DOHH2 (cell line): ENCODE results near the gene TTI1.
"Not testable (repeated sequence)": the region's sequence is repeated elsewhere in the genome, so short reads cannot be mapped to it uniquely, and the experiment has no call there.

Source experiments
- H3F3A ChIP-seq: fragments of 200-600 bp; sonication (generic), shearing (Covaris generic); 2 replicates; pipeline ENCODE4 v1.6.0; 2016; ENCODE audit warnings: antibody characterized with exemption, mild to moderate bottlenecking; ENCODE audit not compliant: control insufficient read depth, insufficient read depth
- H3K27ac ChIP-seq: fragments of 200-600 bp; sonication (generic); 2 replicates; pipeline ENCODE4 v1.5.1; 2014; ENCODE audit warnings: low read depth, mild to moderate bottlenecking, low read length, moderate library complexity
- H3K27me3 ChIP-seq: fragments of 200-600 bp; sonication (generic); 2 replicates; pipeline ENCODE4 v1.6.1; 2014; ENCODE audit warnings: mild to moderate bottlenecking, low read length, mixed read lengths; ENCODE audit not compliant: control insufficient read depth
- H3K36me3 ChIP-seq: fragments of 200-600 bp; sonication (generic); 2 replicates; pipeline ENCODE4 v1.6.1; 2014; ENCODE audit warnings: mild to moderate bottlenecking, low read length, moderate library complexity, mixed read lengths; ENCODE audit not compliant: control insufficient read depth
- H3K4me1 ChIP-seq: fragments of 200-600 bp; sonication (generic); 2 replicates; pipeline ENCODE4 v1.6.1; 2014; ENCODE audit warnings: mild to moderate bottlenecking, low read length, mixed read lengths; ENCODE audit not compliant: control insufficient read depth
- H3K4me2 ChIP-seq: fragments of 200-600 bp; sonication (generic); 2 replicates; pipeline ENCODE4 v1.6.0; 2014; ENCODE audit warnings: mild to moderate bottlenecking, low read length, moderate library complexity
- H3K4me3 ChIP-seq: fragments of 200-600 bp; sonication (generic); 2 replicates; pipeline ENCODE4 v1.5.1; 2014; ENCODE audit warnings: mild to moderate bottlenecking, low read length, mixed read lengths
- H3K79me2 ChIP-seq: fragments of 200-600 bp; sonication (generic); 2 replicates; pipeline ENCODE4 v1.6.1; 2014; ENCODE audit warnings: mild to moderate bottlenecking, low read length, mixed read lengths; ENCODE audit not compliant: control insufficient read depth
- H3K9me2 ChIP-seq: fragments of 200-600 bp; sonication (generic); replicated peaks from 2 replicates; pipeline ENCODE4 v1.6.1; 2014; ENCODE audit warnings: mild to moderate bottlenecking, low read length, mixed read lengths; ENCODE audit not compliant: control insufficient read depth
- H3K9me3 ChIP-seq: fragments of 200-600 bp; sonication (generic); 2 replicates; pipeline ENCODE4 v1.6.1; 2014; ENCODE audit warnings: antibody characterized with exemption, low read length, mixed read lengths; ENCODE audit not compliant: control insufficient read depth, insufficient read depth
- H4K20me1 ChIP-seq: fragments of 200-600 bp; sonication (generic); 2 replicates; pipeline ENCODE4 v1.6.0; 2014; ENCODE audit warnings: low read depth, mild to moderate bottlenecking, antibody characterized with exemption, low read length, moderate library complexity; ENCODE audit not compliant: control insufficient read depth, insufficient read depth
- CTCF ChIP-seq: fragments of 200-600 bp; sonication (generic); IDR thresholded peaks from one replicate; pipeline ENCODE4 v1.5.1; 2014; ENCODE audit warnings: antibody characterized with exemption, mild to moderate bottlenecking, low read depth, low read length; ENCODE audit not compliant: poor library complexity, severe bottlenecking
- EZH2phosphoT487 ChIP-seq: fragments of 200-600 bp; sonication (generic); IDR thresholded peaks from 2 replicates; pipeline ENCODE4 v1.6.1; 2017; ENCODE audit warnings: borderline replicate concordance, mild to moderate bottlenecking, antibody characterized with exemption, low read length, moderate library complexity, mixed read lengths

The TTI1 gene

GRCh38 chr20:37969949-37970855, 63.1 kb downstream of the TTI1 start:
- H3K79me2 ChIP-seq = no peaks in the 10 kb centered on the region
- TF ChIP-seq EZH2phosphoT487 (no peak), CTCF (no peak)
- H3K27me3 ChIP-seq = peaks cover 5% of the 10 kb centered on the region
- no peaks in the 10 kb centered on the region for H3F3A ChIP-seq
- no peaks in the 10 kb centered on the region for H3K36me3 ChIP-seq
- H3K9me2 ChIP-seq = no peaks in the 10 kb centered on the region
- no peaks in the 10 kb centered on the region for H3K9me3 ChIP-seq
- H3K4me2 ChIP-seq = no peak overlapping the region
- no peak overlapping the region for H3K4me3 ChIP-seq
- H3K27ac ChIP-seq = no peak overlapping the region
- H3K4me1 ChIP-seq = no peaks in the 10 kb centered on the region
- H4K20me1 ChIP-seq = no peaks in the 10 kb centered on the region

GRCh38 chr20:37968841-37969401, 64.3 kb downstream of the TTI1 start:
- Histone ChIP-seq H4K20me1 (no peaks in the 10 kb centered on the region), H3K9me2 (no peaks in the 10 kb centered on the region), H3K9me3 (no peaks in the 10 kb centered on the region), H3F3A (no peaks in the 10 kb centered on the region), H3K4me3 (no peak overlapping the region), H3K79me2 (no peaks in the 10 kb centered on the region), H3K4me1 (no peaks in the 10 kb centered on the region), H3K27me3 (peaks cover 5% of the 10 kb centered on the region), H3K4me2 (no peak overlapping the region), H3K36me3 (no peaks in the 10 kb centered on the region), H3K27ac (no peak overlapping the region)
- no peak for TF ChIP-seq CTCF
- no peak for TF ChIP-seq EZH2phosphoT487

- H4K20me1 ChIP-seq, H3F3A ChIP-seq, H3K27me3 ChIP-seq, H3K4me1 ChIP-seq, H3K27ac ChIP-seq, H3K9me2 ChIP-seq, H3K79me2 ChIP-seq, H3K9me3 ChIP-seq, H3K36me3 ChIP-seq, H3K4me2 ChIP-seq, H3K4me3 ChIP-seq: not testable (repeated sequence)
Measured at GRCh38 chr20:37963483-37963882, 69.8 kb downstream of the TTI1 start.

GRCh38 chr20:37961066-37961465, 72.2 kb downstream of the TTI1 start:
- no peak overlapping the region for H3K4me2 ChIP-seq
- no peaks in the 10 kb centered on the region for H4K20me1 ChIP-seq
- H3K79me2 ChIP-seq = no peaks in the 10 kb centered on the region
- no peak overlapping the region for H3K4me3 ChIP-seq
- no peaks in the 10 kb centered on the region for H3K9me2 ChIP-seq
- H3K27me3 ChIP-seq = peaks cover 11% of the 10 kb centered on the region
- no peaks in the 10 kb centered on the region for H3K4me1 ChIP-seq
- no peaks in the 10 kb centered on the region for H3F3A ChIP-seq
- no peak overlapping the region for H3K27ac ChIP-seq
- H3K36me3 ChIP-seq = no peaks in the 10 kb centered on the region
- H3K9me3 ChIP-seq = peaks cover 4% of the 10 kb centered on the region; the same call in 1 of the 2 replicates
- no peak for TF ChIP-seq EZH2phosphoT487
- TF ChIP-seq CTCF = no peak
